WTC11 (cell line): ENCODE data around the gene ATP11A. TPM values are rescaled to one million over a fixed set of nuclear protein-coding genes. Genes with fewer than 3 reads are reported as not detected.

Experiments
- ATAC-seq: fragments of 200-7000 bp; cut with Tn5 transposase; 2 replicates; pipeline ENCODE4 v1.10.0; 2021; ENCODE audit warnings: mild to moderate bottlenecking, moderate library complexity
- CTCF ChIA-PET: fragments of 300-600 bp; sonication (Branson Sonifier 250); formaldehyde crosslinking; loops from one replicate; lab custom pipeline; 2021; ENCODE audit warnings: antibody characterized with exemption; lab: Charles Lee
- POLR2A ChIA-PET: fragments of 350-600 bp; sonication (Branson Sonifier 250); formaldehyde crosslinking; loops from one replicate; lab custom pipeline; 2021; ENCODE audit warnings: antibody characterized with exemption; lab: Charles Lee
- DNase-seq: peaks from one replicate; pipeline ENCODE4 v3.0.0; 2021; ENCODE audit warnings: low spot score
- H3K27ac Mint-ChIP-seq: 2 replicates; pipeline ENCODE4 v1.8.0; 2021; ENCODE audit warnings: mixed read lengths
- H3K27me3 Mint-ChIP-seq: 2 replicates; pipeline ENCODE4 v1.8.0; 2021; ENCODE audit warnings: low read depth, mild to moderate bottlenecking, moderate library complexity, mixed read lengths
- H3K36me3 Mint-ChIP-seq: 2 replicates; pipeline ENCODE4 v1.8.0; 2021; ENCODE audit warnings: mixed read lengths
- H3K4me1 Mint-ChIP-seq: 2 replicates; pipeline ENCODE4 v1.8.0; 2022; ENCODE audit warnings: mixed read lengths
- H3K4me3 Mint-ChIP-seq: 2 replicates; pipeline ENCODE4 v1.8.0; 2021; ENCODE audit warnings: mild to moderate bottlenecking, moderate library complexity, mixed read lengths
- H3K9me3 Mint-ChIP-seq: 2 replicates; pipeline ENCODE4 v1.8.0; 2021; ENCODE audit warnings: mixed read lengths
- CREB1 ChIP-seq: sonication (generic); formaldehyde crosslinking; IDR thresholded peaks from 2 replicates; pipeline ENCODE4 v1.8.0; 2023; ENCODE audit warnings: mild to moderate bottlenecking, missing genetic modification reagents
- E2F4 ChIP-seq: sonication (generic); formaldehyde crosslinking; IDR thresholded peaks from 2 replicates; pipeline ENCODE4 v1.8.1; 2022; ENCODE audit warnings: low read depth, mild to moderate bottlenecking, moderate library complexity, missing genetic modification reagents, borderline replicate concordance
- GABPB1 ChIP-seq: sonication (generic); formaldehyde crosslinking; IDR thresholded peaks from 2 replicates; pipeline ENCODE4 v1.8.1; 2023; ENCODE audit warnings: mild to moderate bottlenecking, missing genetic modification reagents
- HMGA2 ChIP-seq: fragments of 250-450 bp; sonication (Bioruptor Pico); IDR thresholded peaks from 2 replicates; pipeline ENCODE4 v1.4.0; 2021; ENCODE audit warnings: mild to moderate bottlenecking, moderate library complexity
- IRF1 ChIP-seq: sonication (generic); formaldehyde crosslinking; IDR thresholded peaks from 2 replicates; pipeline ENCODE4 v1.8.0; 2023; ENCODE audit warnings: missing genetic modification reagents
- MYBL2 ChIP-seq: sonication (generic); formaldehyde crosslinking; IDR thresholded peaks from 2 replicates; pipeline ENCODE4 v1.8.1; 2023; ENCODE audit warnings: mild to moderate bottlenecking, moderate library complexity, missing genetic modification reagents
- NFATC4 ChIP-seq: fragments of 250-450 bp; sonication (Bioruptor Pico); IDR thresholded peaks from 2 replicates; pipeline ENCODE4 v1.9.0; 2021; ENCODE audit warnings: mild to moderate bottlenecking
- NFE2L1 ChIP-seq: sonication (generic); formaldehyde crosslinking; IDR thresholded peaks from 2 replicates; pipeline ENCODE4 v1.8.1; 2023; ENCODE audit warnings: missing genetic modification reagents
- NFYB ChIP-seq: sonication (generic); formaldehyde crosslinking; conservative IDR thresholded peaks from 2 replicates; pipeline ENCODE4 v1.8.0; 2022; ENCODE audit warnings: low read depth, missing genetic modification reagents
- NR3C1 ChIP-seq: sonication (generic); formaldehyde crosslinking; conservative IDR thresholded peaks from 2 replicates; pipeline ENCODE4 v1.8.1; 2023; ENCODE audit warnings: low read depth, mild to moderate bottlenecking, missing genetic modification reagents
- OVOL2 ChIP-seq: fragments of 250-450 bp; sonication (Bioruptor Pico); IDR thresholded peaks from 2 replicates; pipeline ENCODE4 v1.9.0; 2021; ENCODE audit warnings: mild to moderate bottlenecking, borderline replicate concordance
- PRRX2 ChIP-seq: fragments of 250-450 bp; sonication (Bioruptor Pico); IDR thresholded peaks from 2 replicates; pipeline ENCODE4 v1.8.0; 2021; ENCODE audit warnings: mild to moderate bottlenecking
- RELA ChIP-seq: sonication (generic); formaldehyde crosslinking; IDR thresholded peaks from 2 replicates; pipeline ENCODE4 v1.8.1; 2022; ENCODE audit warnings: missing genetic modification reagents, mild to moderate bottlenecking, borderline replicate concordance
- SMAD3 ChIP-seq: sonication (generic); formaldehyde crosslinking; IDR thresholded peaks from 2 replicates; pipeline ENCODE4 v1.8.0; 2022; ENCODE audit warnings: missing genetic modification reagents, mild to moderate bottlenecking, borderline replicate concordance
- SMAD4 ChIP-seq: sonication (generic); formaldehyde crosslinking; IDR thresholded peaks from 2 replicates; pipeline ENCODE4 v1.8.0; 2022; ENCODE audit warnings: mild to moderate bottlenecking, missing genetic modification reagents
- USF2 ChIP-seq: sonication (generic); formaldehyde crosslinking; IDR thresholded peaks from 2 replicates; pipeline ENCODE4 v1.8.1; 2023; ENCODE audit warnings: mild to moderate bottlenecking, missing genetic modification reagents, moderate library complexity
- ZNF138 ChIP-seq: sonication (generic); formaldehyde crosslinking; conservative IDR thresholded peaks from 2 replicates; pipeline ENCODE4 v1.8.1; 2022; ENCODE audit warnings: mild to moderate bottlenecking, moderate library complexity, missing genetic modification reagents
- ZNF416 ChIP-seq: fragments of 250-450 bp; sonication (Bioruptor Pico); IDR thresholded peaks from 2 replicates; pipeline ENCODE4 v1.9.0; 2021; ENCODE audit warnings: mild to moderate bottlenecking, inconsistent platforms
- ZNF423 ChIP-seq: fragments of 250-450 bp; sonication (Bioruptor Pico); IDR thresholded peaks from 2 replicates; pipeline ENCODE4 v2.1.2; 2022; ENCODE audit warnings: mild to moderate bottlenecking, moderate library complexity
- total RNA-seq: library from RNA; stranded (reverse); gene quantifications from 3 replicates; pipeline ENCODE4 v1.2.3, GENCODE V29; 2021
- TF ChIP-seq, protein P1 (sequence below): sonication (generic); formaldehyde crosslinking; IDR thresholded peaks from 2 replicates; pipeline ENCODE4 v1.8.1; 2023; ENCODE audit warnings: mild to moderate bottlenecking, missing genetic modification reagents
- TF ChIP-seq, protein P2 (sequence below): sonication (generic); formaldehyde crosslinking; IDR thresholded peaks from 2 replicates; pipeline ENCODE4 v1.8.0; 2022; ENCODE audit warnings: mild to moderate bottlenecking, missing genetic modification reagents
- TF ChIP-seq, protein P3 (sequence below): fragments of 250-450 bp; sonication (Bioruptor Pico); IDR thresholded peaks from 2 replicates; pipeline ENCODE4 v1.9.0; 2021; ENCODE audit warnings: mild to moderate bottlenecking, borderline replicate concordance
- TF ChIP-seq, protein P4 (sequence below): sonication (generic); formaldehyde crosslinking; IDR thresholded peaks from 2 replicates; pipeline ENCODE4 v1.8.0; 2022; ENCODE audit warnings: mild to moderate bottlenecking, missing genetic modification reagents
- TF ChIP-seq, protein P5 (sequence below): sonication (generic); formaldehyde crosslinking; IDR thresholded peaks from 2 replicates; pipeline ENCODE4 v1.8.1; 2022; ENCODE audit warnings: low read depth, missing genetic modification reagents, borderline replicate concordance

Gene ATP11A
- total RNA-seq, 1 experiment from 2014 or later, result 100 TPM

- 0 out of 2 replicates have a peak, but pooled peaks have one; percentile 37 for TF ChIP-seq MYBL2 (CRISPR knock-in tag)
- peak; percentile 27; the same call in 1 of the 2 replicates for TF ChIP-seq GABPB1 (CRISPR knock-in tag)
- TF ChIP-seq OVOL2, result no peak
- no peak for TF ChIP-seq NFE2L1 (CRISPR knock-in tag)
- TF ChIP-seq ZNF138 (CRISPR knock-in tag), result no peak
- TF ChIP-seq NFATC4 (CRISPR knock-in tag), result no peak
- no peak for TF ChIP-seq ZNF416
- no peak for TF ChIP-seq HMGA2 (CRISPR knock-in tag)
- TF ChIP-seq, protein P1, sequence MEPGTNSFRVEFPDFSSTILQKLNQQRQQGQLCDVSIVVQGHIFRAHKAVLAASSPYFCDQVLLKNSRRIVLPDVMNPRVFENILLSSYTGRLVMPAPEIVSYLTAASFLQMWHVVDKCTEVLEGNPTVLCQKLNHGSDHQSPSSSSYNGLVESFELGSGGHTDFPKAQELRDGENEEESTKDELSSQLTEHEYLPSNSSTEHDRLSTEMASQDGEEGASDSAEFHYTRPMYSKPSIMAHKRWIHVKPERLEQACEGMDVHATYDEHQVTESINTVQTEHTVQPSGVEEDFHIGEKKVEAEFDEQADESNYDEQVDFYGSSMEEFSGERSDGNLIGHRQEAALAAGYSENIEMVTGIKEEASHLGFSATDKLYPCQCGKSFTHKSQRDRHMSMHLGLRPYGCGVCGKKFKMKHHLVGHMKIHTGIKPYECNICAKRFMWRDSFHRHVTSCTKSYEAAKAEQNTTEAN (CRISPR knock-in tag), result no peak
- TF ChIP-seq ZNF423 (CRISPR knock-in tag), result peak; percentile 27; the same call in 1 of the 2 replicates
- TF ChIP-seq SMAD3 (CRISPR knock-in tag), result no peak
- no peak for TF ChIP-seq E2F4 (CRISPR knock-in tag)
- TF ChIP-seq, all 79 proteins: peak for 10
Observed at GRCh38 chr13:112893570-112894422, 204.0 kb downstream of the ATP11A start (continued).

GRCh38 chr13:112894423-112894672 lies 204.5 kb downstream of the ATP11A start:
- peak overlapping the region; percentile 63 for H3K4me3 Mint-ChIP-seq
- peaks cover 44% of the 10 kb centered on the region for H3K4me1 Mint-ChIP-seq
- POLR2A ChIA-PET, result interaction anchor here (0.9 to 1.2 kb wide), 2 partner anchors 9 to 12 kb away, joined by 3 read pairs; no protein-coding TSS in a partner anchor
- ATAC-seq (peak; percentile 2), DNase-seq (no peak)
- no peak overlapping the region for H3K27ac Mint-ChIP-seq
- CTCF ChIA-PET, result interaction anchor here (0.9 to 2.5 kb wide), 2 partner anchors 9 to 12 kb away, joined by 3 to 11 read pairs; no protein-coding TSS in a partner anchor
- peaks cover 3% of the 10 kb centered on the region; the same call in 1 of the 2 replicates for H3K36me3 Mint-ChIP-seq
- H3K27me3 Mint-ChIP-seq, result peaks cover 40% of the 10 kb centered on the region
- H3K9me3 Mint-ChIP-seq, result no peaks in the 10 kb centered on the region
- TF ChIP-seq HMGA2 (CRISPR knock-in tag) (no peak), GABPB1 (CRISPR knock-in tag) (no peak), PRRX2 (CRISPR knock-in tag) (no peak), NFYB (no peak), SMAD3 (CRISPR knock-in tag) (no peak), NR3C1 (CRISPR knock-in tag) (no peak), SMAD4 (CRISPR knock-in tag) (no peak), RELA (CRISPR knock-in tag) (no peak), IRF1 (CRISPR knock-in tag) (no peak), USF2 (CRISPR knock-in tag) (no peak), CREB1 (CRISPR knock-in tag) (no peak), ZNF423 (CRISPR knock-in tag) (no peak)
- TF ChIP-seq, protein P2, sequence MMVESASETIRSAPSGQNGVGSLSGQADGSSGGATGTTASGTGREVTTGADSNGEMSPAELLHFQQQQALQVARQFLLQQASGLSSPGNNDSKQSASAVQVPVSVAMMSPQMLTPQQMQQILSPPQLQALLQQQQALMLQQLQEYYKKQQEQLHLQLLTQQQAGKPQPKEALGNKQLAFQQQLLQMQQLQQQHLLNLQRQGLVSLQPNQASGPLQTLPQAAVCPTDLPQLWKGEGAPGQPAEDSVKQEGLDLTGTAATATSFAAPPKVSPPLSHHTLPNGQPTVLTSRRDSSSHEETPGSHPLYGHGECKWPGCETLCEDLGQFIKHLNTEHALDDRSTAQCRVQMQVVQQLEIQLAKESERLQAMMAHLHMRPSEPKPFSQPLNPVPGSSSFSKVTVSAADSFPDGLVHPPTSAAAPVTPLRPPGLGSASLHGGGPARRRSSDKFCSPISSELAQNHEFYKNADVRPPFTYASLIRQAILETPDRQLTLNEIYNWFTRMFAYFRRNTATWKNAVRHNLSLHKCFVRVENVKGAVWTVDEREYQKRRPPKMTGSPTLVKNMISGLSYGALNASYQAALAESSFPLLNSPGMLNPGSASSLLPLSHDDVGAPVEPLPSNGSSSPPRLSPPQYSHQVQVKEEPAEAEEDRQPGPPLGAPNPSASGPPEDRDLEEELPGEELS (CRISPR knock-in tag), result no peak
- TF ChIP-seq, protein P3, sequence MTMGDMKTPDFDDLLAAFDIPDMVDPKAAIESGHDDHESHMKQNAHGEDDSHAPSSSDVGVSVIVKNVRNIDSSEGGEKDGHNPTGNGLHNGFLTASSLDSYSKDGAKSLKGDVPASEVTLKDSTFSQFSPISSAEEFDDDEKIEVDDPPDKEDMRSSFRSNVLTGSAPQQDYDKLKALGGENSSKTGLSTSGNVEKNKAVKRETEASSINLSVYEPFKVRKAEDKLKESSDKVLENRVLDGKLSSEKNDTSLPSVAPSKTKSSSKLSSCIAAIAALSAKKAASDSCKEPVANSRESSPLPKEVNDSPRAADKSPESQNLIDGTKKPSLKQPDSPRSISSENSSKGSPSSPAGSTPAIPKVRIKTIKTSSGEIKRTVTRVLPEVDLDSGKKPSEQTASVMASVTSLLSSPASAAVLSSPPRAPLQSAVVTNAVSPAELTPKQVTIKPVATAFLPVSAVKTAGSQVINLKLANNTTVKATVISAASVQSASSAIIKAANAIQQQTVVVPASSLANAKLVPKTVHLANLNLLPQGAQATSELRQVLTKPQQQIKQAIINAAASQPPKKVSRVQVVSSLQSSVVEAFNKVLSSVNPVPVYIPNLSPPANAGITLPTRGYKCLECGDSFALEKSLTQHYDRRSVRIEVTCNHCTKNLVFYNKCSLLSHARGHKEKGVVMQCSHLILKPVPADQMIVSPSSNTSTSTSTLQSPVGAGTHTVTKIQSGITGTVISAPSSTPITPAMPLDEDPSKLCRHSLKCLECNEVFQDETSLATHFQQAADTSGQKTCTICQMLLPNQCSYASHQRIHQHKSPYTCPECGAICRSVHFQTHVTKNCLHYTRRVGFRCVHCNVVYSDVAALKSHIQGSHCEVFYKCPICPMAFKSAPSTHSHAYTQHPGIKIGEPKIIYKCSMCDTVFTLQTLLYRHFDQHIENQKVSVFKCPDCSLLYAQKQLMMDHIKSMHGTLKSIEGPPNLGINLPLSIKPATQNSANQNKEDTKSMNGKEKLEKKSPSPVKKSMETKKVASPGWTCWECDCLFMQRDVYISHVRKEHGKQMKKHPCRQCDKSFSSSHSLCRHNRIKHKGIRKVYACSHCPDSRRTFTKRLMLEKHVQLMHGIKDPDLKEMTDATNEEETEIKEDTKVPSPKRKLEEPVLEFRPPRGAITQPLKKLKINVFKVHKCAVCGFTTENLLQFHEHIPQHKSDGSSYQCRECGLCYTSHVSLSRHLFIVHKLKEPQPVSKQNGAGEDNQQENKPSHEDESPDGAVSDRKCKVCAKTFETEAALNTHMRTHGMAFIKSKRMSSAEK (CRISPR knock-in tag), result no peak
- TF ChIP-seq, protein P4, sequence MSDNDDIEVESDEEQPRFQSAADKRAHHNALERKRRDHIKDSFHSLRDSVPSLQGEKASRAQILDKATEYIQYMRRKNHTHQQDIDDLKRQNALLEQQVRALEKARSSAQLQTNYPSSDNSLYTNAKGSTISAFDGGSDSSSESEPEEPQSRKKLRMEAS (CRISPR knock-in tag), result no peak
- TF ChIP-seq, protein P5, sequence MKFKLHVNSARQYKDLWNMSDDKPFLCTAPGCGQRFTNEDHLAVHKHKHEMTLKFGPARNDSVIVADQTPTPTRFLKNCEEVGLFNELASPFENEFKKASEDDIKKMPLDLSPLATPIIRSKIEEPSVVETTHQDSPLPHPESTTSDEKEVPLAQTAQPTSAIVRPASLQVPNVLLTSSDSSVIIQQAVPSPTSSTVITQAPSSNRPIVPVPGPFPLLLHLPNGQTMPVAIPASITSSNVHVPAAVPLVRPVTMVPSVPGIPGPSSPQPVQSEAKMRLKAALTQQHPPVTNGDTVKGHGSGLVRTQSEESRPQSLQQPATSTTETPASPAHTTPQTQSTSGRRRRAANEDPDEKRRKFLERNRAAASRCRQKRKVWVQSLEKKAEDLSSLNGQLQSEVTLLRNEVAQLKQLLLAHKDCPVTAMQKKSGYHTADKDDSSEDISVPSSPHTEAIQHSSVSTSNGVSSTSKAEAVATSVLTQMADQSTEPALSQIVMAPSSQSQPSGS, result no peak
